A673 (cell line): ENCODE measurements around the gene PEPD.

Source experiments
- EZH2 ChIP-seq: fragments of 200-600 bp; sonication (generic); IDR thresholded peaks from 2 replicates; pipeline ENCODE4 v1.6.1; 2017; ENCODE audit warnings: borderline replicate concordance, low read depth, mild to moderate bottlenecking, mixed read lengths, antibody characterized with exemption, low read length; ENCODE audit not compliant: poor library complexity, severe bottlenecking
- TF ChIP-seq, protein P1 (sequence below): fragments of 300-800, 200-600 bp; sonication (generic); conservative IDR thresholded peaks from 2 replicates; pipeline ENCODE4 v1.5.1; 2017; ENCODE audit warnings: low read depth, mild to moderate bottlenecking, antibody characterized with exemption, low read length, moderate library complexity, mixed read lengths

- TF ChIP-seq, protein P1, sequence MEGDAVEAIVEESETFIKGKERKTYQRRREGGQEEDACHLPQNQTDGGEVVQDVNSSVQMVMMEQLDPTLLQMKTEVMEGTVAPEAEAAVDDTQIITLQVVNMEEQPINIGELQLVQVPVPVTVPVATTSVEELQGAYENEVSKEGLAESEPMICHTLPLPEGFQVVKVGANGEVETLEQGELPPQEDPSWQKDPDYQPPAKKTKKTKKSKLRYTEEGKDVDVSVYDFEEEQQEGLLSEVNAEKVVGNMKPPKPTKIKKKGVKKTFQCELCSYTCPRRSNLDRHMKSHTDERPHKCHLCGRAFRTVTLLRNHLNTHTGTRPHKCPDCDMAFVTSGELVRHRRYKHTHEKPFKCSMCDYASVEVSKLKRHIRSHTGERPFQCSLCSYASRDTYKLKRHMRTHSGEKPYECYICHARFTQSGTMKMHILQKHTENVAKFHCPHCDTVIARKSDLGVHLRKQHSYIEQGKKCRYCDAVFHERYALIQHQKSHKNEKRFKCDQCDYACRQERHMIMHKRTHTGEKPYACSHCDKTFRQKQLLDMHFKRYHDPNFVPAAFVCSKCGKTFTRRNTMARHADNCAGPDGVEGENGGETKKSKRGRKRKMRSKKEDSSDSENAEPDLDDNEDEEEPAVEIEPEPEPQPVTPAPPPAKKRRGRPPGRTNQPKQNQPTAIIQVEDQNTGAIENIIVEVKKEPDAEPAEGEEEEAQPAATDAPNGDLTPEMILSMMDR, result no peak
- TF ChIP-seq EZH2, result no peak
These were observed 29.5 kb downstream of the PEPD start for GRCh38 chr19:33492090-33492489.
